Activated naive CD8-positive, alpha-beta T cell treated with anti-CD3 and anti-CD28 coated beads for 36 hours (primary cell): ENCODE results near the gene FIGLA. TPM values are rescaled to one million over a fixed set of nuclear protein-coding genes. Genes with fewer than 3 reads are reported as not detected.

Experiments
- DNase-seq: peaks from one replicate; pipeline ENCODE4 v3.0.0; 2021
- H3K27ac Mint-ChIP-seq: one replicate; pipeline ENCODE4 v1.8.0; 2022; ENCODE audit warnings: mild to moderate bottlenecking, moderate library complexity, mixed read lengths
- H3K27me3 Mint-ChIP-seq: one replicate; pipeline ENCODE4 v1.8.0; 2022; ENCODE audit warnings: mild to moderate bottlenecking, mixed read lengths
- H3K36me3 Mint-ChIP-seq: one replicate; pipeline ENCODE4 v1.8.0; 2021; ENCODE audit warnings: mild to moderate bottlenecking, mixed read lengths
- H3K4me1 Mint-ChIP-seq: one replicate; pipeline ENCODE4 v1.8.0; 2021; ENCODE audit warnings: mixed read lengths
- H3K4me3 Mint-ChIP-seq: one replicate; pipeline ENCODE4 v1.8.0; 2022; ENCODE audit warnings: mild to moderate bottlenecking, moderate library complexity, mixed read lengths
- H3K9me3 Mint-ChIP-seq: one replicate; pipeline ENCODE4 v1.8.0; 2022; ENCODE audit warnings: mixed read lengths
- total RNA-seq, 2 experiments: library from RNA; stranded (reverse); gene quantifications; one replicate each; pipeline ENCODE4 v1.2.3, GENCODE V29; 2021

Gene FIGLA
- not detected for total RNA-seq

GRCh38 chr2:70790136-70790828, at the start of gene FIGLA:
Gene FIGLA (minus strand): TSS chr2:70790643. CDS start chr2:70790638, 5 bp downstream.
- Mint-ChIP-seq H3K4me1 (peaks cover 12% of the 10 kb centered on the region), H3K27me3 (peaks cover 64% of the 10 kb centered on the region), H3K9me3 (no peaks in the 10 kb centered on the region), H3K27ac (no peak within 1 kb of the TSS), H3K4me3 (peak within 1 kb of the TSS; percentile 33), H3K36me3 (no peaks in the 10 kb centered on the region)
- no peak for DNase-seq

- peaks cover under 1% of the 10 kb centered on the region for H3K9me3 Mint-ChIP-seq
- H3K4me3 Mint-ChIP-seq: no peak overlapping the region
- H3K36me3 Mint-ChIP-seq: no peaks in the 10 kb centered on the region
- H3K27me3 Mint-ChIP-seq: peaks cover 7% of the 10 kb centered on the region
- no peak overlapping the region for H3K27ac Mint-ChIP-seq
- no peak for DNase-seq
- H3K4me1 Mint-ChIP-seq: no peaks in the 10 kb centered on the region
Measured at GRCh38 chr2:70837980-70838925, 47.8 kb upstream of the FIGLA start.

- H3K27me3 Mint-ChIP-seq: peaks cover 3% of the 10 kb centered on the region
- H3K4me1 Mint-ChIP-seq: no peaks in the 10 kb centered on the region
- no peak for DNase-seq
- H3K9me3 Mint-ChIP-seq: no peaks in the 10 kb centered on the region
- no peak within 1 kb of the TSS for H3K4me3 Mint-ChIP-seq
- no peaks in the 10 kb centered on the region for H3K36me3 Mint-ChIP-seq
- no peak within 1 kb of the TSS for H3K27ac Mint-ChIP-seq
Measured at GRCh38 chr2:70835643-70836042, 45.2 kb upstream of the FIGLA start, which contains the start of gene CD207. Gene CD207 (minus strand): TSS chr2:70835816. CDS start chr2:70835776, 40 bp downstream.

- peaks cover 3% of the 10 kb centered on the region for H3K27me3 Mint-ChIP-seq
- H3K4me1 Mint-ChIP-seq: no peaks in the 10 kb centered on the region
- no peak overlapping the region for H3K4me3 Mint-ChIP-seq
- no peaks in the 10 kb centered on the region for H3K36me3 Mint-ChIP-seq
- DNase-seq: no peak
- H3K27ac Mint-ChIP-seq: no peak overlapping the region
- no peaks in the 10 kb centered on the region for H3K9me3 Mint-ChIP-seq
Measured at GRCh38 chr2:70834881-70835280, 44.4 kb upstream of the FIGLA start.

- Mint-ChIP-seq H3K4me3 (no peak overlapping the region), H3K27me3 (no peaks in the 10 kb centered on the region), H3K4me1 (no peaks in the 10 kb centered on the region), H3K36me3 (no peaks in the 10 kb centered on the region), H3K9me3 (no peaks in the 10 kb centered on the region), H3K27ac (no peak overlapping the region)
- DNase-seq: no peak
Measured at GRCh38 chr2:70834106-70834505, 43.7 kb upstream of the FIGLA start.

GRCh38 chr2:70833246-70833645, 42.8 kb upstream of the FIGLA start:
- no peak for DNase-seq
- Mint-ChIP-seq H3K27me3 (no peaks in the 10 kb centered on the region), H3K9me3 (no peaks in the 10 kb centered on the region), H3K27ac (no peak overlapping the region), H3K4me1 (no peaks in the 10 kb centered on the region), H3K36me3 (no peaks in the 10 kb centered on the region), H3K4me3 (no peak overlapping the region)

- no peak for DNase-seq
- Mint-ChIP-seq H3K36me3 (no peaks in the 10 kb centered on the region), H3K27ac (no peak overlapping the region), H3K27me3 (no peaks in the 10 kb centered on the region), H3K4me1 (no peaks in the 10 kb centered on the region), H3K9me3 (no peaks in the 10 kb centered on the region), H3K4me3 (no peak overlapping the region)
Measured at GRCh38 chr2:70832386-70832785, 41.9 kb upstream of the FIGLA start.

GRCh38 chr2:70831861-70832260, 41.4 kb upstream of the FIGLA start:
- Mint-ChIP-seq H3K27me3 (no peaks in the 10 kb centered on the region), H3K4me1 (peaks cover 5% of the 10 kb centered on the region), H3K4me3 (no peak overlapping the region), H3K9me3 (no peaks in the 10 kb centered on the region), H3K36me3 (no peaks in the 10 kb centered on the region), H3K27ac (no peak overlapping the region)
- DNase-seq: no peak

GRCh38 chr2:70830366-70830765, 39.9 kb upstream of the FIGLA start:
- Mint-ChIP-seq H3K36me3 (peaks cover 2% of the 10 kb centered on the region), H3K4me3 (no peak overlapping the region), H3K4me1 (peaks cover 10% of the 10 kb centered on the region), H3K9me3 (no peaks in the 10 kb centered on the region), H3K27me3 (no peaks in the 10 kb centered on the region), H3K27ac (no peak overlapping the region)
- DNase-seq: no peak

- Mint-ChIP-seq H3K36me3 (peaks cover 2% of the 10 kb centered on the region), H3K27me3 (no peaks in the 10 kb centered on the region), H3K9me3 (no peaks in the 10 kb centered on the region), H3K27ac (peak overlapping the region; percentile 52), H3K4me1 (peaks cover 11% of the 10 kb centered on the region), H3K4me3 (no peak overlapping the region)
- no peak for DNase-seq
Measured at GRCh38 chr2:70829916-70830315, 39.5 kb upstream of the FIGLA start.

- H3K27ac Mint-ChIP-seq: peak overlapping the region; percentile 52
- no peak overlapping the region for H3K4me3 Mint-ChIP-seq
- H3K4me1 Mint-ChIP-seq: peaks cover 15% of the 10 kb centered on the region
- no peak for DNase-seq
- no peaks in the 10 kb centered on the region for H3K9me3 Mint-ChIP-seq
- H3K36me3 Mint-ChIP-seq: peaks cover 2% of the 10 kb centered on the region
- no peaks in the 10 kb centered on the region for H3K27me3 Mint-ChIP-seq
Measured at GRCh38 chr2:70828914-70829824, 38.7 kb upstream of the FIGLA start.

GRCh38 chr2:70828115-70828514, 37.7 kb upstream of the FIGLA start:
- H3K9me3 Mint-ChIP-seq: no peaks in the 10 kb centered on the region
- H3K4me1 Mint-ChIP-seq: peaks cover 17% of the 10 kb centered on the region
- no peak overlapping the region for H3K4me3 Mint-ChIP-seq
- H3K27ac Mint-ChIP-seq: no peak overlapping the region
- no peaks in the 10 kb centered on the region for H3K27me3 Mint-ChIP-seq
- no peak for DNase-seq
- peaks cover 2% of the 10 kb centered on the region for H3K36me3 Mint-ChIP-seq

- Mint-ChIP-seq H3K4me3 (no peak overlapping the region), H3K36me3 (peaks cover 4% of the 10 kb centered on the region), H3K9me3 (no peaks in the 10 kb centered on the region), H3K27me3 (no peaks in the 10 kb centered on the region), H3K4me1 (peaks cover 24% of the 10 kb centered on the region), H3K27ac (peak overlapping the region; percentile 90)
- no peak for DNase-seq
Measured at GRCh38 chr2:70827388-70827787, 36.9 kb upstream of the FIGLA start.

- no peaks in the 10 kb centered on the region for H3K9me3 Mint-ChIP-seq
- peaks cover 4% of the 10 kb centered on the region for H3K36me3 Mint-ChIP-seq
- DNase-seq: no peak
- H3K4me1 Mint-ChIP-seq: peaks cover 24% of the 10 kb centered on the region
- peak overlapping the region; percentile 90 for H3K27ac Mint-ChIP-seq
- no peaks in the 10 kb centered on the region for H3K27me3 Mint-ChIP-seq
- H3K4me3 Mint-ChIP-seq: peak overlapping the region; percentile 18
Measured at GRCh38 chr2:70826696-70827350, 36.4 kb upstream of the FIGLA start.
